Stimulated activated naive CD8-positive, alpha-beta T cell treated with anti-CD3 and anti-CD28 coated beads, Interleukin-15, amount 100 ng/mL, for 72 hours (primary cell): ENCODE measurements around the gene KRT10.

ENCODE experiments used
- ATAC-seq: fragments of 150-1000 bp; cut with Tn5 transposase; 2 replicates; pipeline ENCODE4 v1.10.0; 2021; ENCODE audit warnings: mild to moderate bottlenecking, moderate library complexity
- DNase-seq, 2 donors: peaks; one replicate each; pipeline ENCODE4 v3.0.0; 2021 to 2022
- H3K27ac Mint-ChIP-seq, 2 donors: one replicate each; pipeline ENCODE4 v1.8.0; 2022; ENCODE audit warnings: mild to moderate bottlenecking in 2 of 2, mixed read lengths in 2 of 2, moderate library complexity in 2 of 2
- H3K27me3 Mint-ChIP-seq: one replicate; pipeline ENCODE4 v1.8.0; 2022; ENCODE audit warnings: mixed read lengths
- H3K4me1 Mint-ChIP-seq: one replicate; pipeline ENCODE4 v1.8.0; 2022; ENCODE audit warnings: mild to moderate bottlenecking, mixed read lengths
- H3K4me3 Mint-ChIP-seq, 2 donors: one replicate each; pipeline ENCODE4 v1.8.0; 2022; ENCODE audit warnings: mild to moderate bottlenecking in 2 of 2, mixed read lengths in 2 of 2, moderate library complexity in 1 of 2
- H3K9me3 Mint-ChIP-seq, 2 donors: one replicate each; pipeline ENCODE4 v1.8.0; 2022; ENCODE audit warnings: mixed read lengths in 2 of 2

Gene KRT10

DNA sequence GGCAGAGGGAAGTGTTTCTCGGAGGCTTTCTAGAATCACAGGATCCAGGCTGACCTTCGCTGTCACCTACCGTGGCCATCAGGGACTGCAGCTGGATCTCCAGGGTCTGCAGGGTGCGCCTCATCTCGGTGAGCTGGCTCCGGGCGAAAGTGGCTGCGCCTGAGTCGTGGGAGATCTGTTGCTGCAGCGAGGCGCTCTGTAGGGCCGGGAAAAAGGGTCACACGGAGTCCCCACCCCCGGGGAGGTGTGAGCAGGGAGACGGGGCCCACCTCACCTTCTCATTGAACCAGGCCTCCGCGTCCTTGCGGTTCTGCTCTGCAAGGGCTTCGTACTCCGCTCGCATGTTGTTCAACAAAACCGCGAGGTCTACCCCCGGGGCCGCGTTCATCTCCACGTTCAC is 25.6 kb downstream of the KRT10 start:
- H3K4me1 Mint-ChIP-seq, result no peaks in the 10 kb centered on the region
- no peak for ATAC-seq
- H3K9me3 Mint-ChIP-seq, result no peaks in the 10 kb centered on the region
- no peak overlapping the region for H3K27ac Mint-ChIP-seq
- peaks cover 33% of the 10 kb centered on the region for H3K27me3 Mint-ChIP-seq
- no peak for DNase-seq
- no peak overlapping the region for H3K4me3 Mint-ChIP-seq

DNA sequence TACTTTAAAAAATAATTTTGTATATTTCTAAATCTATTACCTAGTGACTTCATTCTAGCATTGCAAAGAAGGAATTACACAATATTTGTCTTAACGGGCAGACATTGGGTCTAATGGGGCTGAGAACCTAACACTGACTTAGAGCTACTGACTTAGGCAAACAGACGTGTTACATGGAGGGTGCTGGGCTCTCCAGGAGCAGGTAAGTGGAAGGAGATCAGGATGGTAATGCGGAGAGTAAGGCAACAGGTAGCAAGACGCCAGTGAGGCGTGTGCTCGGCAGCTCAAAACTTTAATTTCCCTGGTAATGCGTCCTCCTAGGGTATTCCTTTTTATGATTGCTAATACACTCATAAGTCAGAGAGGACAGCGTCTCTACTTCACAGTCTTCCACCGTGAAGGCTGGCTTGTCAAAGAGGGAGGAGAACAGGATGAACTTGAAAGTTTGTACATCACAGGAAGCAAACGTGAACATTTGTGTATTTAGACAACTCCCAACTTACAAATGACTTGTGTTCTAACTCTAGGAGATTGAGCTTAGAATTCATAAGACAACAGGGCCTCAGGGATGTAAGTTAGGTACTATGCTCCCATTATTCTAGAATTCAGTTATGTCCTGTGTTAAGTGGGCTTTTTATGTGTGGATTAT is 27.3 kb downstream of the KRT10 start:
- Mint-ChIP-seq H3K9me3 (no peaks in the 10 kb centered on the region), H3K27ac (peak overlapping the region in 1 of 2 donors; percentile 79), H3K4me1 (no peaks in the 10 kb centered on the region), H3K27me3 (peaks cover 33% of the 10 kb centered on the region), H3K4me3 (no peak overlapping the region)
- ATAC-seq (no peak), DNase-seq (no peak)

DNA sequence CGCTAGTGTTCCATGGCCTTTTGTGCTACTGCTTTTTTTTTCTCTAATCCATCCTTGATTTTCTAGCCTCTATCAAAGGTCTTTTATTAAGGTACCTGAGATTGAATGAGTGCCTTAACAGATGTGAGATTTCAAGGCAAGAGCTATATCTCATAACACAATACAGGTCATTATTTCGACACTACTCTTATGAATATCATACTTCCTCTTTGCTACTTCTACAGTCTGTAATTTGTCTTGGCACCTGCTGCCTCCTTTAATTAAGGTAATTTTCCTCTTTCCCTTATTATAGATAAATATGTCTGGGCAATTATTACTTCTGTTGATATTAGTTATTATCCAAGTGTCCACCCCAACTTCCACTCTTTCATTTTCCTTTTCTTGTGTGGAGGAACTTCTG is 27.9 kb downstream of the KRT10 start:
- no peak overlapping the region for H3K27ac Mint-ChIP-seq
- peaks cover 33% of the 10 kb centered on the region for H3K27me3 Mint-ChIP-seq
- ATAC-seq, result no peak
- DNase-seq, result no peak
- H3K4me1 Mint-ChIP-seq, result no peaks in the 10 kb centered on the region
- no peak overlapping the region for H3K4me3 Mint-ChIP-seq
- H3K9me3 Mint-ChIP-seq, result no peaks in the 10 kb centered on the region

DNA sequence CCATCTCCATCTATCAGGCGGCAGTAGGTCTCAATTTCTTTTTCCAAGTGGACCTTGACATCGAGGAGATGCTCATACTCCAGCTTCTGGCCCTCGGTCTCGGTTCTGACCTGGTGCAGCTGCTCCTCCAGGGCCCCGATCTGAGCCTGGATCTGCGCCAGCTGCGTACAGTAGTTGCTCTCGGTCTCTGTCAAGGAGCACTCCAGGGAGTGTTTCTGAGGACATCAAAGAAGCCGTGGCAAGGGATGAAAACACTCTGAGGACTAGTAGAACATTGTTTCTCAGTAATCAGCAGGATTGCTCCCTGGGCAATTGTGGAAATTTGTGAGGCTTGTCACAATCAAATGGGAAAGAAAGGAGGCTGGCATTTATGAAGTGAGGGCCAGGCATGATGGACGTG is 28.6 kb downstream of the KRT10 start:
- no peak for ATAC-seq
- H3K27me3 Mint-ChIP-seq, result peaks cover 33% of the 10 kb centered on the region
- no peaks in the 10 kb centered on the region for H3K4me1 Mint-ChIP-seq
- no peak for DNase-seq
- no peak overlapping the region for H3K27ac Mint-ChIP-seq
- no peaks in the 10 kb centered on the region for H3K9me3 Mint-ChIP-seq
- no peak overlapping the region for H3K4me3 Mint-ChIP-seq

DNA sequence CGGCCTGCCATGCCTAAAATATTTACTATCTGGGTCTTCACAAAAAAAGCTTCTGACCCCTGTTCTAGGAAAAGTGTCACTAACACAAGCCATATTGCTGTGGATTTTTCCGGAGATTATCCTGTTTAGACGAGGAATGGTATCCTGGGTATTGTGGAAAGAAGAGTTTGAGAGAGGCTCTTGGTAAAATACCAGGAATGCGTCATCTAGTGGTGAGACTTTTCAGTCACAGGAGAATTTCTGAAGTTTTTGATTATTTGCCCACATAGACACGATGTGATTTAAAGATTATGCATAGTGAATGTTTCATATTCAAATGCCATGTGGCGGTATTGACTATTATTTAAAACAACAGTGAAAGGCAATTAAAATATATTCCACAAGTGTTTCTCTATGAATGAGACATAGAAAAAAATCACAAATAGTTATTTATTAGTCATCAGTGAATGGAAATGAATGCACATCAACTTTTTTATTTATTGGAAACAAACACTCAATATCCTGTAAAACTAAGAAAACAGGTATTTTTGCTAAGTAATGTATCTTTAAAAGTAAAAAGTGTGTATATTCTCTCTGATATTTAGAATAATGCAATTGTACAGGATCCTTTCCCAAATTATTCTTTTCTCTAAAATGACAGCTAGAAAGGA is 30.5 kb downstream of the KRT10 start:
- ATAC-seq, result no peak
- Mint-ChIP-seq H3K4me1 (no peaks in the 10 kb centered on the region), H3K27me3 (peaks cover 33% of the 10 kb centered on the region), H3K27ac (no peak overlapping the region), H3K9me3 (no peaks in the 10 kb centered on the region), H3K4me3 (no peak overlapping the region)
- no peak for DNase-seq

DNA sequence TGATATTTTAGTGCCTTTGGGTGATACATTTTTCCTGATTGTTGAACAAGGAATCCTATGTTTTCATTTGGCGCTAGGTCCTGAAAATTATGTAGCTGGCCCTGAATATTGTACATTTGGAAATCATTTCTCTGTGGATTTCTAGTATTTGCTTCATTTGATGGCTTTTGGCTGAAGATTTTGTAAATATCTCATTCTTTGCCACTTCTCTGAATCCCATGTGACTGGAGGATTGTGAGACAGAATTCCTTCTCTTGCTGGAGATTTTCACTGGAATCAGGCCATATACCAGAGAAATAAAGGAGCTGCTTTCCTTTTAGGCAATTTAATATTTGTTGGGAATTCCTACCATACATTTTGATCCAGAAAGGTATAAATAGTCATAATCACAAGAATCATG is 31.3 kb downstream of the KRT10 start:
- no peaks in the 10 kb centered on the region for H3K9me3 Mint-ChIP-seq
- H3K4me1 Mint-ChIP-seq, result no peaks in the 10 kb centered on the region
- H3K27ac Mint-ChIP-seq, result no peak overlapping the region
- H3K27me3 Mint-ChIP-seq, result peaks cover 25% of the 10 kb centered on the region
- H3K4me3 Mint-ChIP-seq, result no peak overlapping the region
- no peak for DNase-seq
- no peak for ATAC-seq

DNA sequence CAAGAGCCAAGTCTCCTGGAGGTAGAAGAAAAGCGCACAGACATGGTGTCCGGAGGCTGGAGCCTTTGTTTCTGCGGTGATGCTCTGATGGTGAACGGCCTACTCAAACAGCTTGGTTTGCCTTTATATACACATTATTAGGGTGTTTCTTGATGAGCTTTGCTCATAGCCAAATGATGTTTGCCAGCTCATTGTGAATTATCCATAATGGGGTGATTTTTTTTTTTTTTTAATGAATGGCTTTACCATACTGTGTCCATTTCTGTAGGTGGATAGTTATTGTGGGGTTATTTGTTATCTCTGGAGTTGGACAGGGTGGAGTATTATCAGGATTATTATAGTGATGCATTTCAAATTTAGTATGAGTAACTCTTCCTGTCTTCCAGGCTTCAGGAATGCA is 40.0 kb downstream of the KRT10 start, which contains the start of gene KRT27:
Gene KRT27 (minus strand): TSS at position 101 of the 400 bp plus-strand sequence. CDS start 57 bp downstream, at position 44.
- ATAC-seq (no peak), DNase-seq (no peak)
- Mint-ChIP-seq H3K27me3 (peaks cover 31% of the 10 kb centered on the region), H3K4me3 (no peak within 1 kb of the TSS), H3K27ac (no peak within 1 kb of the TSS), H3K4me1 (peaks cover 6% of the 10 kb centered on the region), H3K9me3 (no peaks in the 10 kb centered on the region)

DNA sequence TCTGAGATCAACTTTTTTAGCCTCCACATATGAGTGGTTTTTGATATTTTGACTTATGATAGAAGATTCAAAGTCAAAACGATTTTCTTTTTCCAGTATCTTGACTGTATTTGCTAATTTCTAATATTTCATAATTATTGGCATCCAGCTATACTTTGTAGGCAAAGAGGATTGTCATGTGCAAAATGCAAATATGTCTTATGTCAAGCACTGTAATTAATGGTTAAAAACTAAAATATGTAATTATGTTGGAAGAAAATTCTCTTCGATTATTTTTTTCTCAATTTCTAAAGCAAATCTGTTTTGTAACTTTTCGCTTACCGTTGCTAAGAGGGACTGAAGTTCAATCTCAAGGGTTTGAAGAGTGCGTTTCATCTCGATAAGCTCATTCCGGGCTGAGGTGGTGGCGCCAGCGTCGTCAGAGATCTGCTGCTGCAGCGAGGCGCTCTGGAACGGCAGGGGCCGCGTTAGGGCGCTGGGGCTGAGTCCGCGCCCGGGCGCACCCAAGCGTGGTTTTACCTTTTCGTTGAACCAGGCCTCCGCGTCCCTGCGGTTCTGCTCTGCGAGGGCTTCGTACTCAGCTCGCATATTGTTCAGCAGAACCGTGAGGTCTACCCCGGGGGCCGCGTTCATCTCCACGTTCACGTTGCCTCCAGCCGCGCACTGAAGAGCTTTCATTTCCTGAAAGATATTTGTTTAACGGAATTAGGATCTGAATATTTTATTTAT is 43.1 kb downstream of the KRT10 start:
- Mint-ChIP-seq H3K4me1 (peaks cover 6% of the 10 kb centered on the region), H3K4me3 (peak overlapping the region; percentile 63 to 69), H3K27ac (no peak overlapping the region), H3K9me3 (no peaks in the 10 kb centered on the region), H3K27me3 (peaks cover 47% of the 10 kb centered on the region)
- DNase-seq, result peak in 1 of 2 donors; percentile 26
- ATAC-seq, result peak; percentile 54

DNA sequence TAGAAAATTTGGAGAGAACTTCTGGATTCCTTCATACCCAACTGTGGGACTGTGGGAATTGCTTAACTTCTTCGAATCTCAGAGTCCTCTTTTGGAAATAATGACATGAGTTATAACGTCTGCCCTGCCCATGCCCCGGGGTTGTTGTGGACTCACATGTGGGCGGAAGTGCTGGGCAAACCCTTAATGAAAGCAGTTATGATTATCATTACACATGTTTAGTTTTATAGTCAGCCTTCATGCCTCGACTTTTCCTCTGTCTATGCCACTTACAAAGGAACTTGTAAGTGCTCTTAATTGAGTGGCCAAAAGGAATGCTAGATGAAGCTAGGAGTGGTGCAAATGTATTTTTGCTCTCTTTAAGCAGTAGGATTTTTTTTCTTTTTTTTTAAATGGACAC is 44.0 kb downstream of the KRT10 start:
- Mint-ChIP-seq H3K27me3 (peaks cover 47% of the 10 kb centered on the region), H3K4me3 (no peak overlapping the region), H3K27ac (no peak overlapping the region), H3K9me3 (no peaks in the 10 kb centered on the region), H3K4me1 (peaks cover 6% of the 10 kb centered on the region)
- DNase-seq (no peak), ATAC-seq (no peak)

DNA sequence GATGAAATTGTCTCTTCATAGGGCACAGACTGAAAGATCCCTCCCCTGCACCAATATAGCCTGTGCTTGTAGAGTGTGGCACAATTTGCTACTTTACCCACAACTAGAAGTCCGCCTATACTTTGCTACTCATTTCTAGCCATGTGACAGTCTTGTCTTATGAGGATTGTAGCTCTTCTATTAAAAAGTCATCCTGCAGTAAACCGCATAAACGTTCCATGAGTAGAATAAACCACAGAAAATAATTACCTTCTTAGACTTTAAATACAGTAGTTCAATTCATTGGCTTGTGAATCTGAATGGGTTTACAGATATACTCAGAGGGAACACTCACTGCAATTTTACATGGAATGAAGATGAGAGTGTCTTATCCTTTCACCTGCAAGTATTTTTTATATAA is 44.4 kb downstream of the KRT10 start:
- Mint-ChIP-seq H3K9me3 (no peaks in the 10 kb centered on the region), H3K4me1 (peaks cover 6% of the 10 kb centered on the region), H3K27me3 (peaks cover 47% of the 10 kb centered on the region), H3K4me3 (no peak overlapping the region), H3K27ac (no peak overlapping the region)
- ATAC-seq (no peak), DNase-seq (no peak)

DNA sequence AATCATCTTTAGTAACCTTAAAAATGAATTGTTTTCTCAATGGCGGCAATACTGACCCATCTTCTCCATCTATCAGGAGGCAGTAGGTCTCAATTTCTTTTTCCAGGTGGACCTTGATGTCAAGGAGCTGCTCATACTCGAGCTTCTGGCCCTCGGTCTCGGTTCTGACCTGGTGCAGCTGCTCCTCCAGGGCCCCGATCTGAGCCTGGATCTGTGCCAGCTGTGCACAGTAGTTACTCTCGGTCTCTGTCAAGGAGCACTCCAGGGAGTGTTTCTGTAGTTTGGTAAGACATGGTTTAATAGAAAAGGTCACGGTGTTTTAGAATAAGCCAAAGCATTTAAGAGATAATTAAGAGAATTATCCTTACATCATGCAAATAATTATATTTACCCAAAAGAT is 45.0 kb downstream of the KRT10 start:
- H3K27ac Mint-ChIP-seq, result no peak overlapping the region
- no peak overlapping the region for H3K4me3 Mint-ChIP-seq
- peaks cover 6% of the 10 kb centered on the region for H3K4me1 Mint-ChIP-seq
- no peak for ATAC-seq
- peaks cover 51% of the 10 kb centered on the region for H3K27me3 Mint-ChIP-seq
- no peaks in the 10 kb centered on the region for H3K9me3 Mint-ChIP-seq
- DNase-seq, result no peak

DNA sequence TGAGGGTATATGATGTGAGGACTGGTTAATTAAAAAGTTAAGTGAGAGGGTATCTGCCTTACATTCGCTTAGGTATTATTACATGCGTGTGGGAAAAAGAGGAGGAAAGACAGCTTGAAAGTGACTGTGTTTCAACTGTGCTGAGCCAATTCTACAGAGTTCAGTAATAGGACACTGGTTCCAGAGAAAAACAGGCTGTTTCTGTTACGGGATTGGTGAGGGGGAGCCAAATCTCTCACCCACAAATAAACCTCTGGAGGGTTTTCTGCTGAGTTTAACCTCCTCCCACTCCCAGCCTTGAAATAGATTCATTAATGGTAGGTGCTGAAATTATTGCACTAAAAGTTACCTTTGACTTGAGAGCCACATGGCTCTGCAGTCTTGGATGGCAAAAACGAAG is 46.5 kb downstream of the KRT10 start:
- peaks cover 55% of the 10 kb centered on the region for H3K27me3 Mint-ChIP-seq
- no peak for ATAC-seq

DNA sequence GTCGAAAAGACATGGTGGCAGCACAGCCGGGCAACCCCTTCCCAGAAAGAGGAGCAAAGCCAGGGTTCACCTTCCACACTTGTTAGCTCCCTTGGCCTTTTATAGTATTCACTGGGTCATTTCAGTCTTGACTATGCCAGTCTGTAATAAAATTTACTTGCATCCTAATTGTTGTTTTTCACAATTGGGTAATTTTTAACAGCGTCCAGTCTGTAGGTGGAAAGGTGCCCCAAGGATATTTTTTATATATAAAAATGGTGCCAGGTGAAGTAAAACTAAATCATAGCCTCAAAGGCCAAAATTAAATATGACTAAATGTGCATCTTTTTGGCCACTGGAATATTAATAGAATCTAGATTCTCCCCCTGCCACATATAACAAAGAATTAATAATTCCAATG is 50.3 kb downstream of the KRT10 start, which contains the start of gene KRT26:
Gene KRT26 (minus strand): TSS at position 101 of the 400 bp plus-strand sequence. CDS start 88 bp downstream, at position 13.
- Mint-ChIP-seq H3K27me3 (peaks cover 39% of the 10 kb centered on the region), H3K9me3 (no peaks in the 10 kb centered on the region)

More for the DNA sequence above, 46.5 kb downstream of the KRT10 start:
- no peak for DNase-seq
- Mint-ChIP-seq H3K4me3 (no peak overlapping the region), H3K27ac (no peak overlapping the region), H3K9me3 (no peaks in the 10 kb centered on the region), H3K4me1 (peaks cover 6% of the 10 kb centered on the region)

More for the DNA sequence above, 50.3 kb downstream of the KRT10 start, which contains the start of gene KRT26:
- H3K4me3 Mint-ChIP-seq, result no peak within 1 kb of the TSS
- ATAC-seq, result no peak
- H3K4me1 Mint-ChIP-seq, result no peaks in the 10 kb centered on the region
- no peak within 1 kb of the TSS for H3K27ac Mint-ChIP-seq
- no peak for DNase-seq
